A549 treated with CORT108297 at 1 μM for 4 hours (cell line): ENCODE data around the gene GPR32. TPM values are rescaled to one million over a fixed set of nuclear protein-coding genes. Genes with fewer than 3 reads are reported as not detected.

Experiments used
- total RNA-seq: library from RNA; stranded (reverse); fragments of 200-300 nt; extraction: Qiagen RNA extraction; gene quantifications from 5 replicates; pipeline ENCODE4 v1.2.3, GENCODE V29; 2022

The GPR32 gene, protein sequence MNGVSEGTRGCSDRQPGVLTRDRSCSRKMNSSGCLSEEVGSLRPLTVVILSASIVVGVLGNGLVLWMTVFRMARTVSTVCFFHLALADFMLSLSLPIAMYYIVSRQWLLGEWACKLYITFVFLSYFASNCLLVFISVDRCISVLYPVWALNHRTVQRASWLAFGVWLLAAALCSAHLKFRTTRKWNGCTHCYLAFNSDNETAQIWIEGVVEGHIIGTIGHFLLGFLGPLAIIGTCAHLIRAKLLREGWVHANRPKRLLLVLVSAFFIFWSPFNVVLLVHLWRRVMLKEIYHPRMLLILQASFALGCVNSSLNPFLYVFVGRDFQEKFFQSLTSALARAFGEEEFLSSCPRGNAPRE
- total RNA-seq = not detected in 5 replicates

GRCh38 chr19:50770164-50770563, at the start of gene GPR32:
GPR32 (plus strand) TSS chr19:50770464; CDS start chr19:50770601, 137 bp downstream.

DNA sequence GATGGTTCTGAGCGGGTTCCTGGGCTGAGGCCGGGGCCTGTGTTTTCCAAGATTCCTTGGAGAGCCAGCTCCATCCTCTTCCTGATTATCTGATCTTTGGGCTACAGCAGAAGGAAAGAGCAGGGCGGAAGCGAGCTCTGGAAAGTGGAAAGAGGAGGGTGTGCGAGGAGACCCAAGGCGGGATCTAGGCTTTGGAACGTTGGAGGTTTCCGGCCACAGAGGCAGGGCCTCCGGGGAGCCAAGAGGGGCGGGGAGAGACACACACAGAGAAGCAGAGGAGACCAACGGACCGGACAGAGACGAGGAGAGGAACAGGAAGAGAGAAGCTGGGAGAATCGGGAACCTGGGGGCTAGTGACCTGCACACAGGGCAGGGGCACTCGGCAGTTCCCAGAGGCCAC, 47.2 kb upstream of the GPR32 start, which contains the start of gene CLEC11A:
Gene CLEC11A, plus strand, starts transcription at position 296 of the 400 bp plus-strand sequence. CDS start 162 bp downstream, outside the sequence.

DNA sequence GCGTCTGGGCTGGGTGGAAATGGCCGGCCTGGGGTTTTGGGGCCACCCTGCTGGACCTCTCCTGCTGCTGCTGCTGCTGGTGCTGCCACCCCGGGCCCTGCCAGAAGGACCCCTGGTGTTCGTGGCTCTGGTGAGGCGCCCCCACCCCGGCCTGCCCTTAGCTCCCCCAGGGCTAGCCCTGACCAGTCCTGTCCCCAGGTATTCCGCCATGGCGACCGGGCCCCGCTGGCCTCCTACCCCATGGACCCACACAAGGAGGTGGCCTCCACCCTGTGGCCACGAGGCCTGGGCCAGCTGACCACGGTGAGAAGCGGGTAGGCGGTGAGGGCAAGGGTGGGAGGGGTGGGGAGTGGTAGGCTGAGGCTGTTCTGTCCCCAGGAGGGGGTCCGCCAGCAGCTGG, 20.1 kb downstream of the GPR32 start, which contains the start of gene ACP4:
Gene ACP4, plus strand, starts transcription at position 20 of the 400 bp plus-strand sequence. Its CDS starts 0 bp downstream, at position 20.

Other genes starting within 250 kb of the GPR32 start
- gene LRRC4B, start 202.0 kb upstream of the GPR32 start, total RNA-seq = 0.37 to 0.93 TPM (median 0.67 TPM) in 5 replicates
- gene SYT3, start 130.6 kb upstream of the GPR32 start, total RNA-seq = 0.37 to 0.63 TPM (median 0.47 TPM) in 5 replicates
- 3.4 to 12.3 TPM (median 11.5 TPM) in 5 replicates for gene C19orf81, start 121.0 kb upstream of the GPR32 start, total RNA-seq
- 0.03 to 0.37 TPM (median 0.21 TPM) in 5 replicates for gene SHANK1, start 50.7 kb upstream of the GPR32 start, total RNA-seq
- 6.0 to 10.9 TPM (median 10.5 TPM) in 5 replicates for gene CLEC11A, start 47.1 kb upstream of the GPR32 start, total RNA-seq
- gene ACP4, start 20.0 kb downstream of the GPR32 start, total RNA-seq = not detected in 5 replicates
- gene KLK1, start 53.3 kb downstream of the GPR32 start, total RNA-seq = 0.13 to 0.29 TPM (median 0.20 TPM) in 4 of 5 replicates, not detected in the other
- not detected in 5 replicates for gene KLK15, start 63.1 kb downstream of the GPR32 start, total RNA-seq
- not detected in 5 replicates for gene KLK3, start 84.5 kb downstream of the GPR32 start, total RNA-seq
- gene KLK2, start 103.0 kb downstream of the GPR32 start, total RNA-seq = 0.08 to 0.17 TPM (median 0.15 TPM) in 3 of 5 replicates, not detected in the others
- 0.08 to 0.39 TPM (median 0.11 TPM) in 5 replicates for gene KLK4, start 140.9 kb downstream of the GPR32 start, total RNA-seq
- gene KLK5, start 182.6 kb downstream of the GPR32 start, total RNA-seq = not detected in 5 replicates
- 0.16 to 0.50 TPM (median 0.23 TPM) in 5 replicates for gene KLK6, start 199.1 kb downstream of the GPR32 start, total RNA-seq
- 0.06 to 0.07 TPM in 2 of 5 replicates, not detected in the others for gene KLK7, start 213.5 kb downstream of the GPR32 start, total RNA-seq
- gene KLK8, start 231.1 kb downstream of the GPR32 start, total RNA-seq = not detected in 5 replicates
- 0.25 to 0.60 TPM (median 0.28 TPM) in 5 replicates for gene KLK10, start 249.2 kb downstream of the GPR32 start, total RNA-seq